Gastrocnemius medialis (tissue), 4 donors: ENCODE measurements around the gene C22orf31.

Experiments used
- POLR2A ChIP-seq, 2 donors: fragments of 450-650 bp; IDR thresholded peaks; one replicate each; pipeline ENCODE4 v1.6.1; 2017; ENCODE audit warnings: antibody characterized with exemption in 2 of 2, mild to moderate bottlenecking in 2 of 2, moderate library complexity in 2 of 2
- TF ChIP-seq, protein P1 (sequence below), 5 experiments: fragments of 450-650 bp in 3 of 5; fragments of 200-600 bp in 2 of 5; sonication (generic) in 2 of 5; IDR thresholded peaks in 4 of 5; conservative IDR thresholded peaks in 1 of 5; 1 replicate in 4 of 5; 2 replicates in 1 of 5; pipeline ENCODE4 v1.5.1; 2016 to 2019; ENCODE audit warnings: antibody characterized with exemption in 5 of 5, mild to moderate bottlenecking in 3 of 5, moderate library complexity in 3 of 5

DNA sequence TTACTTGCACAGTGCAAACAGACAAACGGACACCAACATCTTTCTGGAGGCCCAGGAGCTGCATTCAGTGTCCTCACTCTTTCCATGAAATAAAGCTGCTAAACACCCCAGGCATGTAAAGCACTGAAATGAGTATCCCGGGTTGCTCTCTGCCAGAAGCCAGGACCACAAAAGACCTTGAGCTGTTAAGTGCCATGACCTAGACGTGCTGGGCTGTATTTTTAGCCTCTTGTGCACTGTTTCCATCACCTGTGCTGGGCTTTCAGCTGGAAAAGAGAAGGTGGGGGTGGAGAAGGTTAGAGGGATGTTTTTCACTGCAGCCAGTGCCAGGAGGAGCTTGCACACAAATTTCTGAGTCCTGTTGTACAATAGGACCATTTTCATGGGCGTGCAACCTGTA lies 7.8 kb upstream of the C22orf31 start:
- TF ChIP-seq, protein P1, sequence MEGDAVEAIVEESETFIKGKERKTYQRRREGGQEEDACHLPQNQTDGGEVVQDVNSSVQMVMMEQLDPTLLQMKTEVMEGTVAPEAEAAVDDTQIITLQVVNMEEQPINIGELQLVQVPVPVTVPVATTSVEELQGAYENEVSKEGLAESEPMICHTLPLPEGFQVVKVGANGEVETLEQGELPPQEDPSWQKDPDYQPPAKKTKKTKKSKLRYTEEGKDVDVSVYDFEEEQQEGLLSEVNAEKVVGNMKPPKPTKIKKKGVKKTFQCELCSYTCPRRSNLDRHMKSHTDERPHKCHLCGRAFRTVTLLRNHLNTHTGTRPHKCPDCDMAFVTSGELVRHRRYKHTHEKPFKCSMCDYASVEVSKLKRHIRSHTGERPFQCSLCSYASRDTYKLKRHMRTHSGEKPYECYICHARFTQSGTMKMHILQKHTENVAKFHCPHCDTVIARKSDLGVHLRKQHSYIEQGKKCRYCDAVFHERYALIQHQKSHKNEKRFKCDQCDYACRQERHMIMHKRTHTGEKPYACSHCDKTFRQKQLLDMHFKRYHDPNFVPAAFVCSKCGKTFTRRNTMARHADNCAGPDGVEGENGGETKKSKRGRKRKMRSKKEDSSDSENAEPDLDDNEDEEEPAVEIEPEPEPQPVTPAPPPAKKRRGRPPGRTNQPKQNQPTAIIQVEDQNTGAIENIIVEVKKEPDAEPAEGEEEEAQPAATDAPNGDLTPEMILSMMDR (IDR thresholded peaks at IDR 0.05 in 4 of 5, conservative IDR thresholded peaks at IDR 0.05 in 1 of 5): no peak
- no peak for TF ChIP-seq POLR2A (IDR thresholded peaks at IDR 0.05)
